Adrenal gland (tissue), 12 donors: Measurements from ENCODE around the gene PTPN21. TPM values are rescaled to one million over a fixed set of nuclear protein-coding genes. Genes with fewer than 3 reads are reported as not detected.
A peak's percentile ranks its signal among the peaks of the same experiment; 100 is the strongest.

Source experiments
- DNase-seq, 7 donors: peaks; one replicate each; pipeline ENCODE4 v3.0.0-alpha.2; 2019 to 2020
- H3K27ac ChIP-seq, 5 donors: fragments of 200-600 bp; sonication (generic) in 4 of 5; 1 replicate in 3 of 5; 2 replicates in 2 of 5; pipeline versions ENCODE4 v1.5.1 to v1.8.0; 2016 to 2020; ENCODE audit warnings: mild to moderate bottlenecking in 1 of 5
- H3K27me3 ChIP-seq: fragments of 200-600 bp; 2 replicates; pipeline ENCODE4 v1.8.0; 2021
- H3K36me3 ChIP-seq, 2 donors: fragments of 200-600 bp; replicated peaks in 1 of 2; 1 replicate in 1 of 2; 2 replicates in 1 of 2; pipeline versions ENCODE4 v1.5.1 to v1.8.0; 2018 to 2022
- H3K4me1 ChIP-seq, 2 donors: fragments of 200-600 bp; replicated peaks in 1 of 2; 1 replicate in 1 of 2; 2 replicates in 1 of 2; pipeline versions ENCODE4 v1.5.1 to v1.8.0; 2018 to 2021
- H3K4me3 ChIP-seq, 4 donors: fragments of 200-600 bp; sonication (generic) in 3 of 4; one replicate each; pipeline ENCODE4 v1.5.1; 2016 to 2018
- H3K9me3 ChIP-seq, 3 donors: fragments of 200-600 bp; sonication (generic) in 1 of 3; replicated peaks in 1 of 3; 1 replicate in 2 of 3; 2 replicates in 1 of 3; pipeline versions ENCODE4 v1.5.1 to v1.8.0; 2016 to 2021
- POLR2A ChIP-seq, 2 donors: fragments of 450-650 bp; IDR thresholded peaks; one replicate each; pipeline ENCODE4 v1.6.1; 2017; ENCODE audit warnings: antibody characterized with exemption in 2 of 2, mild to moderate bottlenecking in 2 of 2, moderate library complexity in 1 of 2
- WGBS, 4 donors: extraction: QIAGEN DNeasy Blood & Tissue Kit in 2 of 4; methylation state at CpG; one replicate each; pipeline versions ENCODE4 v1.1.5 to v1.1.7; 2013 to 2017; 5-methylcytosine and 5-hydroxymethylcytosine counted together
- intact Hi-C, 2 donors: fragments of 100-400 bp; cut with DNase I; formaldehyde crosslinking; loops; one replicate each; pipeline versions ENCODE4 v1.14.1 to v1.15.0; 2022 to 2023
- polyA plus RNA-seq, 3 donors: library from polyadenylated mRNA; stranded (reverse); fragments of 200-250 nt in 2 of 3; fragments of 350-450 nt in 1 of 3; fragmentation: Illumina TruSeq in 1 of 3; extraction: RNeasy Lipid Tissue Mini Kit (QIAGEN cat#74804) in 1 of 3; gene quantifications; one replicate each; pipeline ENCODE4 v1.2.3, GENCODE V29; 2013 to 2014
- total RNA-seq, 9 donors: library from RNA; depleted of rRNA in 4 of 9; stranded (reverse); fragments of >200 nt in 4 of 9; fragments of 120-200 nt in 1 of 9; fragmentation: NEBNext Ultra II Directional in 1 of 9; extraction: Animal tissue kit (Norgen Biotek cat#: 25700) in 1 of 9; gene quantifications; one replicate each; pipeline versions ENCODE4 v1.1.0 to v1.2.4, GENCODE V29; 2013 to 2023
- TF ChIP-seq, protein P1 (sequence below), 6 experiments: fragments of 450-650 bp in 4 of 6; fragments of 200-600 bp in 2 of 6; sonication (generic) in 1 of 6; IDR thresholded peaks; 1 replicate in 5 of 6; 2 replicates in 1 of 6; pipeline versions ENCODE4 v1.5.1 to v1.8.0; 2016 to 2021; ENCODE audit warnings: antibody characterized with exemption in 6 of 6, mild to moderate bottlenecking in 2 of 6, moderate library complexity in 1 of 6
- donor health status: healthy with polysubstance abuse.
- donor health status: Bipolar disorder and iron deficiency.
- donor health status: DM: yes; HTN: yes; CAD: no.
- donor health status: DM: no; HTN: no; CAD: no.
- donor health status: DM: no; HTN: no; CAD: no.
- donor health status: DM: yes; HTN: yes; CAD: no.

The PTPN21 gene
- total and polyA plus RNA-seq, 12 donors, result 3.7 to 21.3 (median 12.1) TPM

DNA sequence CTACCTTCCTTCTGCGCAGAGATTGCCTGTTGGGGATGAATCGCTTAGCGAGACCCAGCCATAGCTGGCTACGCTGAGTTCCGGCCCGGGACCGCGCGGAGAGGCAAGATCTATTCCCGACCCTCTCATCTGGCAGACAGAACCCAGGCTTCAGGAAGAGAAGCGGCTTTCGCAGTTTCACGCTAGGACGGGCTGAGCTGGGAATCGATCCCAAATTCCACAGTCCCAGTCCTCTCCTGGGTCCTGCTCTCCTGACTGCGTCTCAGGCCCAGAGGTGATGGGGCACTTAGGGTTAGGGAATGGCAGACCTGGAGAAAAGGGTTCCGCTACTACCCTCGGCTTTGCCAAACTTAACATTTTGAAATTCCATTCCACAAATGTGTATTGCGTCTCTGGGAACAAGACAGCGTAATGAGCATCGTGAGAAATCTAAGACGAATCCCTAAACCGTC, 2.8 kb downstream of the PTPN21 start:
- DNase-seq, result peak in 3 of 7 donors; percentile 16 to 41 (median 27)

DNA sequence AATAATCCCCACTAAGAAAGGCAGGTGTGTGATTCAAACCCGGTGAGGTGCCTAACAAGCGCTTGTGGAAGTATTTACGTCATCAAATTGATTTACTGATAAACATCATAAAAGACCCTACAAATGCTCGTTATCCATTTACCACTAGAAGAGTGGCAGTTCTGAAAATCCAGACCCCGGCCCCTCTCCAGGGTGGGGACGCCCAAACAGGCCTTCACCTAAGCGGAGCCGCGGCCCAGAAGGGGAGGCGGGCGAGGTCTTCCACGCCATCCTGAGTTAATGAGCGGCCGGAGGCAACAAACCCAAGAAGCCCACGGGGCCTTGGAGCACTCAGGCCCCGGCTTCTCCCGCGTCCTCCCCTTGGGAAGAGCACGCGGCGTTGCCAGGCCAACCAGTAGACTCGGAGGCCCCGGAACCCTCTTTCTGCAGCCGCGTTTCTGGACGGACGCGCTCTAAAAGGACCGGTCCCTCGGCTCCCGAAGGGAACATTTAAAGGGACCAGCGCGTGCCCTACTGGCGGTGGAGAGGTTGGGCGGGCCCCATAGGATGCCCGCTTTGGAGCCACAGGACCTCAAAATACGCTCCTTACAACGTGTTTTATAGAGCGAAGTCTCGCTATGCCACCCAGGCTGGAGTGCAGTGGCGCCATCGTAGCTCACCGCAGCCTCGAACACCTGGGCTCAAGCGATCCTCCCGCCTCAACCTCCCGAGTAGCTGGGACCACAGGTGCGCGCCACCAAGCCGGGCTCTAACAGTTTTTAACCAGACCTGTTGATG, 3.5 kb downstream of the PTPN21 start:
- Histone ChIP-seq H3K27ac (peak overlapping the region in 2 of 5 donors; percentile 57 to 58), H3K4me3 (peak overlapping the region; percentile 13 to 75 (median 58)), H3K9me3 (no peaks in the 10 kb centered on the region), H3K4me1 (peaks cover 5 to 34% of the 10 kb centered on the region in 2 donors), H3K27me3 (no peaks in the 10 kb centered on the region), H3K36me3 (peaks cover 0 to 14% of the 10 kb centered on the region in 2 donors)
- DNase-seq, result peak; percentile 83 to 92 (median 86)
- peak; percentile 48 to 52 for TF ChIP-seq POLR2A (IDR thresholded peaks at IDR 0.05)
- TF ChIP-seq, protein P1, sequence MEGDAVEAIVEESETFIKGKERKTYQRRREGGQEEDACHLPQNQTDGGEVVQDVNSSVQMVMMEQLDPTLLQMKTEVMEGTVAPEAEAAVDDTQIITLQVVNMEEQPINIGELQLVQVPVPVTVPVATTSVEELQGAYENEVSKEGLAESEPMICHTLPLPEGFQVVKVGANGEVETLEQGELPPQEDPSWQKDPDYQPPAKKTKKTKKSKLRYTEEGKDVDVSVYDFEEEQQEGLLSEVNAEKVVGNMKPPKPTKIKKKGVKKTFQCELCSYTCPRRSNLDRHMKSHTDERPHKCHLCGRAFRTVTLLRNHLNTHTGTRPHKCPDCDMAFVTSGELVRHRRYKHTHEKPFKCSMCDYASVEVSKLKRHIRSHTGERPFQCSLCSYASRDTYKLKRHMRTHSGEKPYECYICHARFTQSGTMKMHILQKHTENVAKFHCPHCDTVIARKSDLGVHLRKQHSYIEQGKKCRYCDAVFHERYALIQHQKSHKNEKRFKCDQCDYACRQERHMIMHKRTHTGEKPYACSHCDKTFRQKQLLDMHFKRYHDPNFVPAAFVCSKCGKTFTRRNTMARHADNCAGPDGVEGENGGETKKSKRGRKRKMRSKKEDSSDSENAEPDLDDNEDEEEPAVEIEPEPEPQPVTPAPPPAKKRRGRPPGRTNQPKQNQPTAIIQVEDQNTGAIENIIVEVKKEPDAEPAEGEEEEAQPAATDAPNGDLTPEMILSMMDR (IDR thresholded peaks at IDR 0.05), result peak in 5 of 6 experiments; percentile 31 to 54 (median 49)
- WGBS, 4 donors, result 8 to 22% (median 8%) methylated on average over 24 to 50 of the region's 50 CpGs
- intact Hi-C loops, result loop anchor here in 1 of 2 donors (5.0 to 10.0 kb wide), 2 partner anchors 59 to 366 kb away; no protein-coding TSS in a partner anchor

More for the DNA sequence above, 2.8 kb downstream of the PTPN21 start:
- H3K4me3 ChIP-seq, result peak overlapping the region; percentile 13 to 75 (median 58)
- intact Hi-C loops, result loop anchor here in 1 of 2 donors (5.0 to 10.0 kb wide), 2 partner anchors 60 to 367 kb away; no protein-coding TSS in a partner anchor
- WGBS, 4 donors, result 8 to 16% (median 13%) methylated on average over 9 to 23 of the region's 23 CpGs
- peaks cover 5 to 34% of the 10 kb centered on the region in 2 donors for H3K4me1 ChIP-seq
- H3K27ac ChIP-seq, result peak overlapping the region in 2 of 5 donors; percentile 57 to 58
- H3K9me3 ChIP-seq, result no peaks in the 10 kb centered on the region
- H3K36me3 ChIP-seq, result peaks cover 0 to 14% of the 10 kb centered on the region in 2 donors
- TF ChIP-seq, protein P1 (IDR thresholded peaks at IDR 0.05), result no peak
- TF ChIP-seq POLR2A (IDR thresholded peaks at IDR 0.05), result no peak
- no peaks in the 10 kb centered on the region for H3K27me3 ChIP-seq

GRCh38 chr14:88550078-88550477, 4.7 kb downstream of the PTPN21 start:
- H3K4me3 ChIP-seq, result no peak overlapping the region
- no peaks in the 10 kb centered on the region for H3K27me3 ChIP-seq
- TF ChIP-seq, protein P1 (IDR thresholded peaks at IDR 0.05), result no peak
- no peak for TF ChIP-seq POLR2A (IDR thresholded peaks at IDR 0.05)
- 96 to 98% (median 97%) methylated on average over 13 to 15 of the region's 15 CpGs for WGBS, 4 donors
- no peak overlapping the region for H3K27ac ChIP-seq
- H3K36me3 ChIP-seq, result peaks cover 0 to 14% of the 10 kb centered on the region in 2 donors
- no peak for DNase-seq
- peaks cover 5 to 30% of the 10 kb centered on the region in 2 donors for H3K4me1 ChIP-seq
- H3K9me3 ChIP-seq, result no peaks in the 10 kb centered on the region
- intact Hi-C loops, result loop anchor here in 1 of 2 donors (5.0 to 10.0 kb wide), 2 partner anchors 58 to 365 kb away; no protein-coding TSS in a partner anchor

- TF ChIP-seq, protein P1 (IDR thresholded peaks at IDR 0.05), result no peak
- no peak for TF ChIP-seq POLR2A (IDR thresholded peaks at IDR 0.05)
- Histone ChIP-seq H3K4me1 (peaks cover 5 to 23% of the 10 kb centered on the region in 2 donors), H3K27ac (no peak overlapping the region), H3K4me3 (no peak overlapping the region), H3K27me3 (no peaks in the 10 kb centered on the region), H3K9me3 (no peaks in the 10 kb centered on the region), H3K36me3 (peaks cover 0 to 14% of the 10 kb centered on the region in 2 donors)
- intact Hi-C loops, result loop anchor here in 1 of 2 donors (10.0 kb wide), 1 partner anchor 53 kb away; no protein-coding TSS in a partner anchor
- no peak for DNase-seq
- WGBS, 4 donors, result 87 to 100% (median 94%) methylated on average over 3 of the region's 3 CpGs
Observed at GRCh38 chr14:88547386-88547780, 7.4 kb downstream of the PTPN21 start.
